Activated T-helper 2 cell treated with anti-CD3 and anti-CD28 coated beads, Interferon-gamma antibody, Interleukin-2, Interleukin-4, amounts not matched to agents 10 μg/mL and 5 μg/mL and 100 μg/mL, durations not matched to agents 14 hours and 24 hours and 36 hours (primary cell): ENCODE results near the gene PGAP6. TPM values are rescaled to one million over a fixed set of nuclear protein-coding genes. Genes with fewer than 3 reads are reported as not detected.
"Not testable (repeated sequence)": the region's sequence is repeated elsewhere in the genome, so short reads cannot be mapped to it uniquely, and the experiment has no call there.

Source experiments
- DNase-seq: peaks from one replicate; pipeline ENCODE4 v3.0.0; 2021; ENCODE audit warnings: low spot score
- H3K27ac Mint-ChIP-seq: one replicate; pipeline ENCODE4 v1.8.0; 2021; ENCODE audit warnings: mixed read lengths
- H3K27me3 Mint-ChIP-seq: one replicate; pipeline ENCODE4 v1.8.0; 2021; ENCODE audit warnings: low read depth, mixed read lengths
- H3K36me3 Mint-ChIP-seq: one replicate; pipeline ENCODE4 v1.8.0; 2021; ENCODE audit warnings: low read depth, mixed read lengths
- H3K4me1 Mint-ChIP-seq: one replicate; pipeline ENCODE4 v1.8.0; 2021; ENCODE audit warnings: low read depth, mixed read lengths
- H3K4me3 Mint-ChIP-seq: one replicate; pipeline ENCODE4 v1.8.0; 2021; ENCODE audit warnings: low read depth, mild to moderate bottlenecking, moderate library complexity, mixed read lengths
- H3K9me3 Mint-ChIP-seq: one replicate; pipeline ENCODE4 v1.8.0; 2021; ENCODE audit warnings: mixed read lengths
- intact Hi-C: fragments of 100-400 bp; cut with micrococcal nuclease; formaldehyde crosslinking; loops from one replicate; pipeline ENCODE4 v1.15.1; 2023
- total RNA-seq: library from RNA; stranded (reverse); gene quantifications from 2 replicates; pipeline ENCODE4 v1.2.3, GENCODE V29; 2022

The PGAP6 gene, protein sequence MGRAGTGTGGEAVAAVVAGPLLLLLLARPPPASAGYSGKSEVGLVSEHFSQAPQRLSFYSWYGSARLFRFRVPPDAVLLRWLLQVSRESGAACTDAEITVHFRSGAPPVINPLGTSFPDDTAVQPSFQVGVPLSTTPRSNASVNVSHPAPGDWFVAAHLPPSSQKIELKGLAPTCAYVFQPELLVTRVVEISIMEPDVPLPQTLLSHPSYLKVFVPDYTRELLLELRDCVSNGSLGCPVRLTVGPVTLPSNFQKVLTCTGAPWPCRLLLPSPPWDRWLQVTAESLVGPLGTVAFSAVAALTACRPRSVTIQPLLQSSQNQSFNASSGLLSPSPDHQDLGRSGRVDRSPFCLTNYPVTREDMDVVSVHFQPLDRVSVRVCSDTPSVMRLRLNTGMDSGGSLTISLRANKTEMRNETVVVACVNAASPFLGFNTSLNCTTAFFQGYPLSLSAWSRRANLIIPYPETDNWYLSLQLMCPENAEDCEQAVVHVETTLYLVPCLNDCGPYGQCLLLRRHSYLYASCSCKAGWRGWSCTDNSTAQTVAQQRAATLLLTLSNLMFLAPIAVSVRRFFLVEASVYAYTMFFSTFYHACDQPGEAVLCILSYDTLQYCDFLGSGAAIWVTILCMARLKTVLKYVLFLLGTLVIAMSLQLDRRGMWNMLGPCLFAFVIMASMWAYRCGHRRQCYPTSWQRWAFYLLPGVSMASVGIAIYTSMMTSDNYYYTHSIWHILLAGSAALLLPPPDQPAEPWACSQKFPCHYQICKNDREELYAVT
- 34.3 and 36.7 TPM in 2 replicates for total RNA-seq

DNA sequence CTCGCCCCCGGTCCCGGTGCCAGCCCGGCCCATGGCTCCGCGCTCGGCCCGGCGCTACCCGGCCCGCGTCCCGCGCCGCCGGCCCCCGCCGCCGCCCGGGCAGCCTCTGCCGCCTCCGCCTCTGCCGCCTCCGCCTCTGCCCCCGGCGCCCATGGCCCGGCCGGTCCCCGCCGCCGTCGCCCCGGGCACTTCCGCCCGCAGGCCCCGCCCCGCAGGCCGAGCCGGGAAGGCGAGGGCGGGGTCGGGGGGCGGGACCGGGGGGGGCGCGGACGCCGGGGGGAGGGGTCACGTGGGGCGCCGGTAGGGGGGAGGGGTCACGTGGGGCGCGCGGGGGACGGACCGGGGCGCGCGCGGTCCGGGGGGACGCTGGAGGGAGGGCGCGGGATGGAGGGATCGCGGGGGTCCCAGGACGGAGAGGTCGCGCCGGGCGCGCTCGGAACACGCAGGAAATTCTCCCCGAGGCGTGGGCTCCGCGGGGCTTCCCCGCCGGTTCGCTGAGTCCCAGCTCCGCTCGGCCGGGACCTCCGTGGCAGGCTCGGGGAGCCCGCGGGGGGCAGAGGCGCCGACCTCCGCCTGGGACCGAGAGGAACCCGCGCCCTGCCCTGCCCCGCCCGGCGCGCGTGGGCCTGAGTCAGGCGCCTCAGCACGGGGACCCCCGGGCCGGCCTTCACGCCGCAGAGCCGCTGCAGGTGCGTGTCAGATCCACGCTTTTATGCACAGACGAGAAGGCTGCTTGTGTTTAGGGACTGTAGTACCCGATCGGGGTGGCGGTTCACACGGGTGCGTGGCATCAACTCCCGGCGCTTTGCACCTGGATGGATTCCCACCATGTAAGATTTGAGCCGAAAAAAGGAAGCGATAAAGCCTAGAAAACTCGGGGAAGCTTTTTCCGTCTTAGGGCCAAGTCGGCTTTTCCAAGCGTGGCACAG, at the start of gene PGAP6:
PGAP6 (minus strand) TSS at position 190 of the 929 bp plus-strand sequence; CDS start at position 33, 157 bp downstream.
- Mint-ChIP-seq H3K27ac (no peak within 1 kb of the TSS), H3K9me3 (no peaks in the 10 kb centered on the region), H3K4me1 (peaks cover 9% of the 10 kb centered on the region), H3K27me3 (no peaks in the 10 kb centered on the region), H3K36me3 (no peaks in the 10 kb centered on the region), H3K4me3 (peak within 1 kb of the TSS; percentile 78)
- intact Hi-C loops: loop anchor here (5.0 kb wide), 1 partner anchor 45 kb away; the partner anchor contains the start of gene RAB11FIP3
- peak; percentile 59 for DNase-seq

GRCh38 chr16:430904-431303, 49.1 kb upstream of the PGAP6 start:
- intact Hi-C loops: no loop called here
- H3K4me1 Mint-ChIP-seq: peaks cover 27% of the 10 kb centered on the region
- DNase-seq: no peak
- no peaks in the 10 kb centered on the region for H3K9me3 Mint-ChIP-seq
- no peak overlapping the region for H3K4me3 Mint-ChIP-seq
- peaks cover 22% of the 10 kb centered on the region for H3K36me3 Mint-ChIP-seq
- H3K27me3 Mint-ChIP-seq: no peaks in the 10 kb centered on the region
- H3K27ac Mint-ChIP-seq: no peak overlapping the region

- Mint-ChIP-seq H3K27me3 (peaks cover 12% of the 10 kb centered on the region), H3K4me3 (peak overlapping the region; percentile 78), H3K36me3 (peaks cover 18% of the 10 kb centered on the region), H3K4me1 (peaks cover 32% of the 10 kb centered on the region), H3K27ac (no peak overlapping the region), H3K9me3 (no peaks in the 10 kb centered on the region)
- intact Hi-C loops: loop anchor here (5.0 kb wide), 2 partner anchors 45 to 100 kb away; partner anchors contain the start of genes CAPN15 and PGAP6
- no peak for DNase-seq
Measured at GRCh38 chr16:427250-427649, 45.5 kb upstream of the PGAP6 start.

DNA sequence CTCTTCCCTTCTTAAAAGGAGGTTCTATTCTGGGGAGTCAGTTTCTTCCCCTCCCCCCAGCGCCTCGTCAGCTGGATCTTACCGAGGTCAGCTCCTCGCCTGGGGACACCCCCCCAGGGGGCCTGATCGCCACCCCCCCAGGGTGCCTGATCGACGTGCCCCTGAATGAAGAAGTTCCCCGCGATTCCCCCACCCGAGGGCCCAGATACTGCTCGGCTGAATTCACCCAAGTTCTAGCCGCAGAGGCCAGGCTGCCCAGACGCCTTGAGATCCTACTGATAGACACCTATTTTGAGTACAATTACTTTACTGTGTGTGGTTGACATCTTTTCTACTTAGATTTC, 45.1 kb upstream of the PGAP6 start:
- intact Hi-C loops: loop anchor here (5.0 kb wide), 2 partner anchors 45 to 100 kb away; partner anchors contain the start of genes CAPN15 and PGAP6
- peaks cover 12% of the 10 kb centered on the region for H3K27me3 Mint-ChIP-seq
- H3K36me3 Mint-ChIP-seq: peaks cover 18% of the 10 kb centered on the region
- H3K9me3 Mint-ChIP-seq: no peaks in the 10 kb centered on the region
- H3K27ac Mint-ChIP-seq: no peak overlapping the region
- peak overlapping the region; percentile 78 for H3K4me3 Mint-ChIP-seq
- no peak for DNase-seq
- H3K4me1 Mint-ChIP-seq: peaks cover 32% of the 10 kb centered on the region

DNA sequence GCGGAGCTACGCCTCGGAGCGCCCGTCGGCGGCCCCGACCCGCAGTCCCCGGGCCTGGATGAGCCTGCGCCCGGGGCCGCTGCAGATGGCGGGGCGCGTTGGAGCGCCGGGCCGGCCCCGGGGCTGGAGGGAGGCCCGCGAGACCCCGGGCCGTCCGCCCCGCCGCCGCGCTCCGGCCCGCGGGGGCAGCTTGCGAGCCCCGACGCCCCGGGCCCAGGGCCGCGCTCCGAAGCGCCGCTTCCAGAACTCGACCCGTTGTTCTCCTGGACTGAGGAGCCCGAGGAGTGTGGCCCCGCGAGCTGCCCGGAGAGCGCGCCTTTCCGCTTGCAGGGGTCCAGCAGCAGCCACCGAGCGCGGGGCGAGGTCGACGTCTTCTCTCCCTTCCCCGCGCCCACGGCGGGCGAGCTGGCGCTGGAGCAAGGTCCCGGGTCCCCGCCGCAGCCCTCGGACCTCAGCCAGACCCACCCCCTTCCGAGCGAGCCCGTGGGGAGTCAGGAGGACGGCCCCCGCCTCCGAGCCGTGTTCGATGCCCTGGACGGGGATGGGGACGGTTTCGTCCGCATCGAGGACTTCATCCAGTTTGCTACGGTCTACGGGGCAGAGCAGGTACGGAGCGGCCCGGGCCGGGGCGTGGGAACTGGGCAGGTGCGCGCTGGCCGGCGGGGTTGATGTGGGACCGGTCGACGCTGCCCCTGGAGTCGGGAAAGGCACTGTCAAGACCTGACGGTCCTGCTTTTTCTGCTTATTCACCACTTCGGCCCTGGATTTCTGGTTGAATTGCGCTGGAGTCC, 44.5 kb upstream of the PGAP6 start:
- peaks cover 32% of the 10 kb centered on the region for H3K4me1 Mint-ChIP-seq
- H3K9me3 Mint-ChIP-seq: no peaks in the 10 kb centered on the region
- H3K4me3 Mint-ChIP-seq: peak overlapping the region; percentile 78
- intact Hi-C loops: loop anchor here (5.0 kb wide), 2 partner anchors 44 to 101 kb away; partner anchors contain the start of genes CAPN15 and PGAP6
- no peak for DNase-seq
- H3K36me3 Mint-ChIP-seq: peaks cover 18% of the 10 kb centered on the region
- no peak overlapping the region for H3K27ac Mint-ChIP-seq
- peaks cover 12% of the 10 kb centered on the region for H3K27me3 Mint-ChIP-seq

DNA sequence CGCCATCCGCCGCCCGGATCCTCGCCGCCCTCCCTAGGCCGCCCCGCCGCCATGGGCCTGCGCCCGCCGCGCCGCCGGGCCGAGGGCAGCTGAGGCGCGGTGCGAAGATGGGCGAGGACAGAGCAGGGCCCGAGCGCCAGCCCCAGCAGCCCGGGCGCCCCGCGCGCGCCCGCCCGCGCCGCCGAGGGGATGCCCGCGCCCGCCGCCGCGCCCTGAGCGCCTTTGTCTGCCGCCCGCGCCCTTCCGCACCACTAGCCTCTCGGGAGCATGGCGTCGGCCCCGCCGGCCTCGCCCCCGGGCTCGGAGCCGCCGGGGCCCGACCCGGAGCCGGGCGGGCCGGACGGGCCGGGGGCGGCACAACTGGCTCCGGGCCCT, 43.9 kb upstream of the PGAP6 start:
- H3K36me3 Mint-ChIP-seq: peaks cover 18% of the 10 kb centered on the region
- H3K9me3 Mint-ChIP-seq: no peaks in the 10 kb centered on the region
- H3K4me3 Mint-ChIP-seq: peak overlapping the region; percentile 81
- DNase-seq: no peak
- intact Hi-C loops: loop anchor here (5.0 kb wide), 2 partner anchors 43 to 102 kb away; partner anchors contain the start of genes CAPN15 and PGAP6
- no peak overlapping the region for H3K27ac Mint-ChIP-seq
- H3K27me3 Mint-ChIP-seq: peaks cover 12% of the 10 kb centered on the region
- H3K4me1 Mint-ChIP-seq: peaks cover 30% of the 10 kb centered on the region

GRCh38 chr16:425082-425718, 43.4 kb upstream of the PGAP6 start, which contains the start of gene RAB11FIP3:
TSS of gene RAB11FIP3 (plus strand) at chr16:425649. CDS start at chr16:426007, 358 bp downstream.
- H3K27ac Mint-ChIP-seq: peak within 1 kb of the TSS; percentile 70
- H3K4me3 Mint-ChIP-seq: peak within 1 kb of the TSS; percentile 81
- intact Hi-C loops: loop anchor here (5.0 kb wide), 2 partner anchors 43 to 102 kb away; partner anchors contain the start of genes CAPN15 and PGAP6
- peak; percentile 81 for DNase-seq
- peaks cover 18% of the 10 kb centered on the region for H3K36me3 Mint-ChIP-seq
- peaks cover 30% of the 10 kb centered on the region for H3K4me1 Mint-ChIP-seq
- H3K9me3 Mint-ChIP-seq: no peaks in the 10 kb centered on the region
- H3K27me3 Mint-ChIP-seq: peaks cover 12% of the 10 kb centered on the region

DNA sequence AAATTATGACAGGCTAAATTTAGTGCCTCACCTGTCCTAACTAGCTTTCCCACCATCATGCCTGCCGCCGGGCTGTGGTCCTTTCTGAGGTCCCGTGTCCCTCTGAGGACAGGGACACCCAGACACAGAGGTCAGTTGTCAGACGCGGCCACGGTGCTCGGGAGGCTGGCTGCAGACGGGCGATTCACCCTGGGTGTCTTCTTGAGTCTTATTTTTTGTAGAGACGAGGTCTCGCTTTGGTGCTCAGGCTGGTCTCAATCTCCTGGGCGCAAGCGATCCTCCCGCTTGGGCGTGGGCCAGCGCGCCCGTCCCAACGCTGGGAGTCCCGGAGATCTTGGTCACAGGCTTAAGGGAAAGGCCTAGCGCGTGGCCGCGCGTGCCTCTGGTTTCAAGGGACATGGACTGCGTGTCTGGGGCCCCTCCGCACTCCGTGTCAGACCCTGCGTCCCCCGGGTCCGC, 42.9 kb upstream of the PGAP6 start:
- Mint-ChIP-seq H3K4me1 (peaks cover 27% of the 10 kb centered on the region), H3K27me3 (peaks cover 12% of the 10 kb centered on the region), H3K36me3 (peaks cover 15% of the 10 kb centered on the region), H3K27ac (no peak overlapping the region), H3K9me3 (no peaks in the 10 kb centered on the region), H3K4me3 (peak overlapping the region; percentile 61)
- intact Hi-C loops: loop anchor here (5.0 kb wide), 2 partner anchors 42 to 103 kb away; partner anchors contain the start of genes CAPN15 and PGAP6
- no peak for DNase-seq

DNA sequence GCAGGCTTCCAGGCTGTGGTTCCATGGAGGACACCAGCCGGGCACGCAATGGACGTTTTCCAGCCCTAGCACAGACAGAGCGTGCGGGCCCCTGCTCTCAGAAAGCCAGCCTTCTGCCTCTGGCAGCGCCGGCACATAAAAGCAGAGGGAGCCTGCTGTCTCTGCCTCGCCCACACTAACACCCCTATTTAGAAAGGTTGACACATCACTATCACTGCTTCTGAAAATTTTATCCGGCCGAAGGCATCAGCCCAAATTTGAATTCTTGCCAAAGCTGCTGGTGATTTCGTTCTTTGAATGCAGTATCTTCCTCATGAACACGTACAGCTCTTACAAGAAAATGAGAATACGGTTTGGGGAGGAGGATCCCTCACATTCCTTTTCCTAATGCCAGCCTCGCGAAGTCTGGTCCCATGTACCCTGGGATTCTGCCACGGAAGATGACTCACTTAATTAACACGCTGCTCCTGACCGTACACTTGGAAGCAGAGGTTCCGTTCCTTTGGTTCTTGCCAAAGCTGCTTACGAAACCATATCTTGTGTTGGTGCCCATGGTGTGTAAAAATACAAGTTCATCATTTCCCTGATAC, 42.4 kb upstream of the PGAP6 start:
- Mint-ChIP-seq H3K27ac (no peak overlapping the region), H3K27me3 (peaks cover 12% of the 10 kb centered on the region), H3K4me1 (peaks cover 27% of the 10 kb centered on the region), H3K36me3 (peaks cover 14% of the 10 kb centered on the region), H3K9me3 (no peaks in the 10 kb centered on the region), H3K4me3 (peak overlapping the region; percentile 61)
- intact Hi-C loops: no loop called here
- DNase-seq: no peak

- peaks cover 12% of the 10 kb centered on the region for H3K27me3 Mint-ChIP-seq
- intact Hi-C loops, H3K4me3 Mint-ChIP-seq: not testable (repeated sequence)
Measured at GRCh38 chr16:422179-422578, 40.4 kb upstream of the PGAP6 start.

GRCh38 chr16:415170-415498, 33.4 kb upstream of the PGAP6 start:
- intact Hi-C loops, H3K9me3 Mint-ChIP-seq, DNase-seq, H3K36me3 Mint-ChIP-seq, H3K27me3 Mint-ChIP-seq, H3K4me1 Mint-ChIP-seq, H3K4me3 Mint-ChIP-seq, H3K27ac Mint-ChIP-seq: not testable (repeated sequence)

More at GRCh38 chr16:422179-422578, 40.4 kb upstream of the PGAP6 start:
- not testable (repeated sequence) for DNase-seq, H3K27ac Mint-ChIP-seq, H3K36me3 Mint-ChIP-seq, H3K9me3 Mint-ChIP-seq
- peaks cover 13% of the 10 kb centered on the region for H3K4me1 Mint-ChIP-seq
